HCT116 (cell line): ENCODE results near the gene CYB5A. TPM values are rescaled to one million over a fixed set of nuclear protein-coding genes. Genes with fewer than 3 reads are reported as not detected.

Experiments
- ATAC-seq: fragments of 200-7000 bp; cut with Tn5 transposase; 2 replicates; pipeline ENCODE4 v1.9.1; 2020; ENCODE audit warnings: mild to moderate bottlenecking, moderate library complexity
- BruUV-seq: library from RNA; stranded (reverse); fragments of 400-500 nt; replicated peaks from 2 replicates; lab custom pipeline; 2021; lab: Mats Ljungman, UMichigan
- CTCF ChIA-PET: fragments of 300-600 bp; sonication (Branson Sonifier 250); formaldehyde crosslinking; loops from one replicate; lab custom pipeline; 2021; ENCODE audit warnings: antibody characterized with exemption; lab: Charles Lee
- POLR2A ChIA-PET: fragments of 300-600, 350-600 bp; sonication (Branson Sonifier 250); formaldehyde crosslinking; loops from one replicate; lab custom pipeline; 2021; ENCODE audit warnings: antibody characterized with exemption; lab: Charles Lee
- RAD21 ChIA-PET, 2 experiments: fragments of 300-600 bp; sonication (Branson Sonifier 250); formaldehyde crosslinking; loops; one replicate each; lab custom pipeline; 2023; ENCODE audit warnings: low total read pairs in 2 of 2; ENCODE audit not compliant: uncharacterized antibody in 2 of 2, unreplicated experiment in 2 of 2, low non-redundant PET in 1 of 2; lab: Charles Lee
- DNase-seq: peaks from one replicate; pipeline ENCODE4 v3.0.0-alpha.2; 2010; ENCODE audit warnings: low read depth, low spot score
- H2AFZ ChIP-seq: fragments of 200-600 bp; shearing (Covaris generic), sonication (generic); 2 replicates; pipeline ENCODE4 v1.6.1; 2017; ENCODE audit warnings: low read depth, mixed run types, mixed read lengths, antibody characterized with exemption, low read length; ENCODE audit not compliant: poor library complexity, severe bottlenecking
- H3K27ac ChIP-seq: 2 replicates; pipeline ENCODE4 v1.5.1; 2012; ENCODE audit warnings: low read depth, low read length
- H3K27me3 ChIP-seq: fragments of 200-600 bp; sonication (generic); 2 replicates; pipeline ENCODE4 v1.6.1; 2016; ENCODE audit warnings: mixed run types, low read length, mixed read lengths; ENCODE audit not compliant: insufficient read depth
- H3K36me3 ChIP-seq, 2 experiments: fragments of 200-500 bp in 1 of 2; fragments of 200-600 bp in 1 of 2; sonication (Bioruptor generic) in 1 of 2; sonication (generic) in 1 of 2; 2 replicates each; pipeline versions ENCODE4 v1.5.1 to v1.6.1; 2014 to 2016; ENCODE audit warnings: low read length in 2 of 2, inconsistent platforms in 1 of 2, mixed read lengths in 1 of 2, mixed run types in 1 of 2; ENCODE audit not compliant: insufficient read depth in 2 of 2, control insufficient read depth in 1 of 2
- H3K4me1 ChIP-seq, 2 experiments: fragments of 200-600 bp in 1 of 2; sonication (generic) in 1 of 2; 2 replicates each; pipeline versions ENCODE4 v1.5.1 to v1.6.1; 2012 to 2017; ENCODE audit warnings: low read length in 2 of 2, inconsistent platforms in 1 of 2, mild to moderate bottlenecking in 1 of 2, mixed read lengths in 1 of 2, mixed run types in 1 of 2, moderate library complexity in 1 of 2; ENCODE audit not compliant: insufficient read depth in 2 of 2, control insufficient read depth in 1 of 2
- H3K4me2 ChIP-seq: fragments of 200-600 bp; sonication (generic); 2 replicates; pipeline ENCODE4 v1.6.1; 2017; ENCODE audit warnings: mixed run types, low read length, mixed read lengths
- H3K4me3 ChIP-seq, 2 experiments: fragments of 200-600 bp in 1 of 2; sonication (generic) in 1 of 2; replicated peaks in 1 of 2; 2 replicates each; pipeline ENCODE4 v1.5.1; 2011 to 2016; ENCODE audit warnings: low read length in 2 of 2, control low read depth in 1 of 2, low read depth in 1 of 2, mild to moderate bottlenecking in 1 of 2, mixed read lengths in 1 of 2, mixed run types in 1 of 2
- H3K79me2 ChIP-seq: fragments of 200-600 bp; sonication (generic); 2 replicates; pipeline ENCODE4 v1.6.1; 2017; ENCODE audit warnings: mild to moderate bottlenecking, mixed run types, low read length, moderate library complexity, mixed read lengths; ENCODE audit not compliant: insufficient read depth
- H3K9ac ChIP-seq: fragments of 200-600 bp; sonication (generic); 2 replicates; pipeline ENCODE4 v1.6.1; 2016; ENCODE audit warnings: low read length, mixed read lengths
- H3K9me2 ChIP-seq: fragments of 200-600 bp; sonication (generic), shearing (Covaris generic); 2 replicates; pipeline ENCODE4 v1.6.1; 2017; ENCODE audit warnings: mixed run types, mild to moderate bottlenecking, moderate library complexity; ENCODE audit not compliant: insufficient read depth
- H3K9me3 ChIP-seq, 2 experiments: fragments of 200-500 bp in 1 of 2; fragments of 200-600 bp in 1 of 2; sonication (Bioruptor generic) in 1 of 2; sonication (generic) in 1 of 2; 2 replicates each; pipeline ENCODE4 v1.6.1; 2014 to 2017; ENCODE audit warnings: low read length in 2 of 2, mixed read lengths in 2 of 2, inconsistent platforms in 1 of 2, low read depth in 1 of 2, mild to moderate bottlenecking in 1 of 2, mixed run types in 1 of 2, moderate library complexity in 1 of 2; ENCODE audit not compliant: control insufficient read depth in 1 of 2, insufficient read depth in 1 of 2
- H4K20me1 ChIP-seq: fragments of 200-600 bp; sonication (generic), shearing (Covaris generic); 2 replicates; pipeline ENCODE4 v1.6.1; 2017; ENCODE audit warnings: mixed run types, mild to moderate bottlenecking, moderate library complexity; ENCODE audit not compliant: insufficient read depth
- CBX3 ChIP-seq: IDR thresholded peaks from 2 replicates; pipeline ENCODE4 v1.6.1; 2012; ENCODE audit warnings: low read depth
- CEBPB ChIP-seq: IDR thresholded peaks from 2 replicates; pipeline ENCODE4 v1.6.1; 2012; ENCODE audit warnings: low read depth
- EGR1 ChIP-seq: IDR thresholded peaks from 2 replicates; pipeline ENCODE4 v1.6.1; 2012; ENCODE audit warnings: low read depth
- ELF1 ChIP-seq: IDR thresholded peaks from 2 replicates; pipeline ENCODE4 v1.6.1; 2012; ENCODE audit warnings: low read depth, borderline replicate concordance
- EZH2phosphoT487 ChIP-seq: fragments of 200-600 bp; IDR thresholded peaks from 2 replicates; pipeline ENCODE4 v1.6.1; 2018; ENCODE audit warnings: antibody characterized with exemption, borderline replicate concordance
- FOSL1 ChIP-seq: IDR thresholded peaks from 2 replicates; pipeline ENCODE4 v1.6.1; 2012; ENCODE audit warnings: low read depth
- JUND ChIP-seq: IDR thresholded peaks from 2 replicates; pipeline ENCODE4 v1.6.1; 2012
- MAX ChIP-seq: IDR thresholded peaks from 2 replicates; pipeline ENCODE4 v1.6.1; 2012
- POLR2A ChIP-seq: IDR thresholded peaks from 2 replicates; pipeline ENCODE4 v1.7.0; 2011; ENCODE audit warnings: borderline replicate concordance; ENCODE audit not compliant: insufficient read depth, insufficient read length; ENCODE audit errors: extremely low read depth
- RAD21 ChIP-seq: IDR thresholded peaks from 2 replicates; pipeline ENCODE4 v1.6.1; 2012; ENCODE audit warnings: low read depth, mild to moderate bottlenecking
- REST ChIP-seq: IDR thresholded peaks from 2 replicates; pipeline ENCODE4 v1.6.1; 2012; ENCODE audit warnings: low read depth
- SIN3A ChIP-seq: IDR thresholded peaks from 2 replicates; pipeline ENCODE4 v1.6.1; 2012; ENCODE audit warnings: low read depth
- SRF ChIP-seq: IDR thresholded peaks from 2 replicates; pipeline ENCODE4 v1.6.1; 2012; ENCODE audit warnings: low read depth
- TCF7L2 ChIP-seq: IDR thresholded peaks from 2 replicates; pipeline ENCODE4 v1.7.0; 2011; ENCODE audit warnings: borderline replicate concordance, inconsistent platforms; ENCODE audit not compliant: insufficient read depth, insufficient read length; ENCODE audit errors: extremely low read depth
- YY1 ChIP-seq: IDR thresholded peaks from 2 replicates; pipeline ENCODE4 v1.6.1; 2011; ENCODE audit warnings: low read length, low read depth, moderate library complexity, mild to moderate bottlenecking; ENCODE audit not compliant: insufficient replicate concordance; ENCODE audit errors: extremely low read depth
- ZNF274 ChIP-seq: fragments of 200-500 bp; sonication (Bioruptor generic); IDR thresholded peaks from 2 replicates; pipeline ENCODE4 v1.6.1; 2014; ENCODE audit warnings: mild to moderate bottlenecking, low read depth, low read length, inconsistent platforms
- intact Hi-C: fragments of 100-400 bp; cut with micrococcal nuclease; formaldehyde crosslinking; loops from 2 replicates; pipeline ENCODE4 v1.10.0; 2022
- total RNA-seq: library from RNA; stranded (reverse); gene quantifications from one replicate; pipeline ENCODE4 v1.2.1, GENCODE V29; 2021; ENCODE audit not compliant: unreplicated experiment
- TF ChIP-seq, protein P1 (sequence below): IDR thresholded peaks from 2 replicates; pipeline ENCODE4 v1.6.1; 2012

CYB5A gene
- total RNA-seq, 1 experiment from 2014 or later: 37.7 TPM

GRCh38 chr18:74326231-74326630 lies 34.5 kb upstream of the CYB5A start:
- no peaks in the 10 kb centered on the region for H3K27me3 ChIP-seq
- ChIA-PET POLR2A (no interaction called here), RAD21 (no interaction called here), CTCF (no interaction called here)
- H3K9me2 ChIP-seq: no peaks in the 10 kb centered on the region
- no peak overlapping the region for H3K9ac ChIP-seq
- H3K36me3 ChIP-seq: no peaks in the 10 kb centered on the region
- no peak overlapping the region for H3K4me3 ChIP-seq
- no peaks in the 10 kb centered on the region; the same call in 1 of the 2 replicates for H4K20me1 ChIP-seq
- intact Hi-C loops: no loop called here
- BruUV-seq: no TSS peak
- no peak for DNase-seq
- H3K79me2 ChIP-seq: no peaks in the 10 kb centered on the region
- TF ChIP-seq ELF1: no peak
- no peak for TF ChIP-seq POLR2A
- TF ChIP-seq MAX: no peak
- TF ChIP-seq CBX3: no peak
- TF ChIP-seq ZNF274: no peak
- TF ChIP-seq JUND: no peak
- TF ChIP-seq TCF7L2: no peak
- TF ChIP-seq FOSL1: no peak
- no peak for TF ChIP-seq EZH2phosphoT487
- no peak for TF ChIP-seq EGR1
- TF ChIP-seq CEBPB: no peak
- no peak for TF ChIP-seq YY1
- TF ChIP-seq, protein P1, sequence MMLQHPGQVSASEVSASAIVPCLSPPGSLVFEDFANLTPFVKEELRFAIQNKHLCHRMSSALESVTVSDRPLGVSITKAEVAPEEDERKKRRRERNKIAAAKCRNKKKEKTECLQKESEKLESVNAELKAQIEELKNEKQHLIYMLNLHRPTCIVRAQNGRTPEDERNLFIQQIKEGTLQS: no peak
- TF ChIP-seq RAD21: no peak
- TF ChIP-seq SRF: no peak
- TF ChIP-seq REST: no peak
- no peak for TF ChIP-seq SIN3A
- no peak overlapping the region for H3K27ac ChIP-seq
- H2AFZ ChIP-seq: no peak overlapping the region
- no peak overlapping the region for H3K4me2 ChIP-seq
- H3K4me1 ChIP-seq: no peaks in the 10 kb centered on the region
- no peaks in the 10 kb centered on the region for H3K9me3 ChIP-seq
- ATAC-seq: no peak
